ENCODE measurements around the gene IL10RB.
"Not testable (repeated sequence)": the region's sequence is repeated elsewhere in the genome, so short reads cannot be mapped to it uniquely, and the experiment has no call there.

Gene IL10RB

GRCh38 chr21:33249331-33250002, 16.7 kb upstream of the IL10RB start:
- Histone ChIP-seq H2AFZ (ENCODE audit: low read depth) (no peak overlapping the region), H3K4me3 (IDR thresholded peaks at IDR 0.05; ENCODE audit: insufficient read depth, low read depth, low read length) (no peak overlapping the region), H4K20me1 (ENCODE audit: insufficient read depth) (no peaks in the 10 kb centered on the region), H3K36me3 (ENCODE audit: insufficient read depth) (peaks cover 4% of the 10 kb centered on the region; the same call in 1 of the 2 replicates), H3K4me2 (no peak overlapping the region), H3K9ac (no peak overlapping the region), H3K4me1 (ENCODE audit: low read depth, poor library complexity, severe bottlenecking) (peaks cover 21% of the 10 kb centered on the region), H3K27me3 (ENCODE audit: insufficient read depth, low read depth) (no peaks in the 10 kb centered on the region), H3K27ac (no peak overlapping the region), H3K79me2 (ENCODE audit: insufficient read depth, low read depth) (no peaks in the 10 kb centered on the region)
- TF ChIP-seq CTCF (conservative IDR thresholded peaks at IDR 0.05; ENCODE audit: low read depth, low read length): no peak

GRCh38 chr21:33251119-33251518, 15.0 kb upstream of the IL10RB start:
- Histone ChIP-seq H3K79me2 (ENCODE audit: insufficient read depth, low read depth) (no peaks in the 10 kb centered on the region), H3K27ac (no peak overlapping the region), H3K36me3 (ENCODE audit: insufficient read depth) (no peaks in the 10 kb centered on the region; the same call in 1 of the 2 replicates), H3K4me1 (ENCODE audit: low read depth, poor library complexity, severe bottlenecking) (peaks cover 14% of the 10 kb centered on the region), H2AFZ (ENCODE audit: low read depth) (no peak overlapping the region), H3K4me3 (IDR thresholded peaks at IDR 0.05; ENCODE audit: insufficient read depth, low read depth, low read length) (no peak overlapping the region), H3K9ac (no peak overlapping the region), H4K20me1 (ENCODE audit: insufficient read depth) (no peaks in the 10 kb centered on the region), H3K27me3 (ENCODE audit: insufficient read depth, low read depth) (no peaks in the 10 kb centered on the region), H3K4me2 (no peak overlapping the region)
- TF ChIP-seq CTCF (conservative IDR thresholded peaks at IDR 0.05; ENCODE audit: low read depth, low read length): no peak

GRCh38 chr21:33253382-33253781, 12.8 kb upstream of the IL10RB start:
- not testable (repeated sequence) for H3K36me3 ChIP-seq (ENCODE audit: insufficient read depth); H3K79me2 ChIP-seq (ENCODE audit: insufficient read depth, low read depth); H3K4me1 ChIP-seq (ENCODE audit: low read depth, poor library complexity, severe bottlenecking); H3K27me3 ChIP-seq (ENCODE audit: insufficient read depth, low read depth); H3K27ac ChIP-seq; H3K9ac ChIP-seq; H2AFZ ChIP-seq (ENCODE audit: low read depth); H3K4me3 ChIP-seq (IDR thresholded peaks at IDR 0.05; ENCODE audit: insufficient read depth, low read depth, low read length); H4K20me1 ChIP-seq (ENCODE audit: insufficient read depth); H3K4me2 ChIP-seq

GRCh38 chr21:33254766-33255165, 11.4 kb upstream of the IL10RB start:
- H3K27ac ChIP-seq: no peak overlapping the region
- no peak for TF ChIP-seq CTCF (conservative IDR thresholded peaks at IDR 0.05; ENCODE audit: low read depth, low read length)
- H3K4me2 ChIP-seq: no peak overlapping the region
- H3K9ac ChIP-seq: no peak overlapping the region
- H3K4me1 ChIP-seq (ENCODE audit: low read depth, poor library complexity, severe bottlenecking): peaks cover 1% of the 10 kb centered on the region
- no peaks in the 10 kb centered on the region for H3K79me2 ChIP-seq (ENCODE audit: insufficient read depth, low read depth)
- no peaks in the 10 kb centered on the region; the same call in 1 of the 2 replicates for H3K36me3 ChIP-seq (ENCODE audit: insufficient read depth)
- no peak overlapping the region for H2AFZ ChIP-seq (ENCODE audit: low read depth)
- H3K27me3 ChIP-seq (ENCODE audit: insufficient read depth, low read depth): no peaks in the 10 kb centered on the region
- H3K4me3 ChIP-seq (IDR thresholded peaks at IDR 0.05; ENCODE audit: insufficient read depth, low read depth, low read length): no peak overlapping the region
- H4K20me1 ChIP-seq (ENCODE audit: insufficient read depth): no peaks in the 10 kb centered on the region

- no peak overlapping the region for H2AFZ ChIP-seq (ENCODE audit: low read depth)
These were observed 10.8 kb upstream of the IL10RB start for GRCh38 chr21:33255404-33255803.

More at GRCh38 chr21:33255404-33255803, 10.8 kb upstream of the IL10RB start:
- H3K79me2 ChIP-seq (ENCODE audit: insufficient read depth, low read depth): no peaks in the 10 kb centered on the region
- H3K4me3 ChIP-seq (IDR thresholded peaks at IDR 0.05; ENCODE audit: insufficient read depth, low read depth, low read length): no peak overlapping the region
- H3K27ac ChIP-seq: no peak overlapping the region
- no peaks in the 10 kb centered on the region for H3K27me3 ChIP-seq (ENCODE audit: insufficient read depth, low read depth)
- TF ChIP-seq CTCF (conservative IDR thresholded peaks at IDR 0.05; ENCODE audit: low read depth, low read length): no peak
- H3K36me3 ChIP-seq (ENCODE audit: insufficient read depth): no peaks in the 10 kb centered on the region; the same call in 1 of the 2 replicates
- no peak overlapping the region for H3K9ac ChIP-seq
- no peaks in the 10 kb centered on the region for H4K20me1 ChIP-seq (ENCODE audit: insufficient read depth)
- peaks cover 8% of the 10 kb centered on the region for H3K4me1 ChIP-seq (ENCODE audit: low read depth, poor library complexity, severe bottlenecking)
- no peak overlapping the region for H3K4me2 ChIP-seq

Measured in KMS-11 (cell line).